Ramos (cell line): ENCODE data around the gene PLA2G2A.

Experiments
- in situ Hi-C: fragments of 300-500 bp; cut with MboI; formaldehyde crosslinking; loops from one replicate; pipeline ENCODE4 v1.14.3; 2022; ENCODE audit warnings: low sequenced_read_pairs; ENCODE audit not compliant: unreplicated experiment

Gene PLA2G2A

DNA sequence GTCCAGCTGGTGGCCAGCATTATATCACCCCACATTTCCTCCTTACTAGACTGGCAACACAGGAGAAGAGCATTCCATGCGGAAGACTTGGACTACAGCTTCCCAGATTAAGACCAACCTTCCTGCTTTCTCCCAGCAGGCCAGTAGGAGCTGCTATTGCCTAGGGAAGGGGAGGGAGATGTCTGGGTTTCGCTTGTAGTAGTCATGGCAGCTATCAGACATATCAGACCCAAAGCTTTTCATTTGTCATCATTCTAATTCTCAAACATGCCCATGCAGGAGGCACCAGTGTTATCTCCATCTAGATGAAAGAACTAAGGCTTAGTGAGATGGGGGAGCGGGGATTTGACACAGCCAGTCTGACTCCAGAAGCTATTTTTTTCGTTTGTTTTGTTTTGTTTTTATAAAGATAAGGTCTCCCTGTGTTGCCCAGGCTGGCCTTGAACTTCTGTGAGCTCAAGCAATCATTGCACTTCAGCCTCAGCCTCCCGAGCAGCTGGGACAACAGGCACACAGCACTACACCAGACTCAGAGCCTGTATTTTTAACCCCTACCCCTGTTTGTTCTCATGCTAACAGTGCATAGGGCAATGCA is 4.5 kb downstream of the PLA2G2A start:
- in situ Hi-C loops = no loop called here

DNA sequence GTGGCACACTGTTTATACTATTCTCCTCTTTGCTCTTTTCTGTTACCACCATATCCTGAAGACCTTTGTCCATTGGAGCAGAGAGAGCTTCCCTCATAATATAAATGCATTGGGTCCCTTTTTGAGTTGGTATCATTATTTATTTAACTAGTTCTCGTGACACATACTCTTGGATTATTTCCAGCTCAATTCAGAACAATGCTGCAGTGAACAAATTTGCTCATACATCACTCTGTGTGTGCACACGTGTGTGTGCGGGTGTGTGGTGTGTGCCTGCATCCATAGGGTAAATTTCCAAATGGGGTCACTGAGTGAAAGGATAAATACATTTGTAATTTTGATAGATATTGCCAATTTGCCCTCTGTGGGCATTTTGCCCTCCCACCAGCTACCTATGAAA is 5.8 kb downstream of the PLA2G2A start:
- in situ Hi-C loops = no loop called here

DNA sequence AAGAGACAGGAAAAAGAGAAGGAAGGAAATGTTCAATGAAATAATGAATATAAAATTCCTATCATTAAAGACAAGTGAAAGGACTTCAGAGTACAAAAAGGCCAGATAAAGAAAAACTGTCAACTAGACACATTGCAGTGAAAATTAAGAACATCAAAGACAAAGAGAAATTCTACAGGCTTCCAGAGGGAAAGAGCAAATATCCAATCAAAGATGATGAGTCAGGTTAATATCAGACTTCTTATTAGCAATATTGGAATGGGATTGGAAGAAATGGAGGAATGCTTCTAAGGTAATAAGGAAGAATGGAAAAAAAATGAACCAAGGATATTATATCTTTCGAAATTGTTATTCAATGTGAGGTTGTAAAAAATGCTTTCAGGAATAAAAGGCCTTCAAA is 7.8 kb downstream of the PLA2G2A start:
- in situ Hi-C loops = no loop called here

DNA sequence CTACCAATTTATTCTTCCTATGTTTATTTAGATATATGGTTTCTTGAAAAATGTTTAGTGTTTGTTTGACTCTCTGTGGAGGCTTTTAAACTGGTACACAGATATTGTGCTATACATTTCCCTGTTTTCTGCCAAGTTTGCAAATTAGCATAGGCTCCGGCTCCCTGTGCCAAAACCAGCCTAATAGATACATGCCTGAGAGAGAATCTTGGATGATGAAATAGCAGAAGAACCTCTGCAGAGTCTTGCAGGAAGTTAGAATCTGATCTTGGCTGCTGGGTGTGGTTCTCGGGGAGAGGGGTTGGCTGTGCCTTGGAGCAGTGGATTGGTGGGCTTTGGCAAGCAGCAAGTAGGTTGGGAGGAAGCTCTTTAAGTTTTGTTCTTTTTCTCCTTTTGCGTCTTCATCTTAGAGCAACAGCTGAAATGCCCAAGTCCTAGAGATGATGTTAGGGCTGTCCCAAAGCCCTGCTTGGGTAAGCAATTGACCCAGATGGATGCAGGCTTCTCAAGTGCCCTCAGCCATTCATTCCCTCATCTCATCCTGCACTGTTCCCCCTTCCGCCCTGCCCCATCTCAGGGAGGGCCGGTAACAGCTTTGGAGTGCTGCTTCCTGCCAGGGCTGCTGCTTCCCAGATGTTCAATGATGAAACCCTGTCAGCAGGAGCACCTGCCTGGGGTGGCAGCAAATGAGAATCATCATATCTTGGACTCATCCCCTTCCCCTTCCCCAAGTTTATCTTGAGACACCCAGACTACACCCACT is 9.3 kb downstream of the PLA2G2A start:
- in situ Hi-C loops = no loop called here

DNA sequence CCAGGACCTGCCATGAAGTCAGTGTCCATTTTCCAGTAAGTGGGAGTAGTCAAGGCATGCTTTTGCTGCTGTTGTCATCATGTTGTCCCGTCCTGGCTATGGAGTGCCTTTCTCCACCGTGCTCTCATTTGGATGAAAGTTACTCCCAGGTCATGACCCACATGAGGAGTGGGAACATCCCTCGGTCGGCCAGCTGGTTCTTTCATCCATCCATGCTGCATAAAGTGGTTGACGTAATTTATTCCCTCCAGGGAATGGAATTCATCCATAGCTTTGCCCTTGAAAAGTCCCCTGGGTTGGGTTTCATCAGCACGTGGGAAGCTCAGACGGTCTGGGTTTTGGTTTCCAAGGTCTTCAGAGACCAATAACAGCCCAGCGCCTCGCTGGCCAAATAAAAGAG is 11.6 kb downstream of the PLA2G2A start:
- in situ Hi-C loops = no loop called here

DNA sequence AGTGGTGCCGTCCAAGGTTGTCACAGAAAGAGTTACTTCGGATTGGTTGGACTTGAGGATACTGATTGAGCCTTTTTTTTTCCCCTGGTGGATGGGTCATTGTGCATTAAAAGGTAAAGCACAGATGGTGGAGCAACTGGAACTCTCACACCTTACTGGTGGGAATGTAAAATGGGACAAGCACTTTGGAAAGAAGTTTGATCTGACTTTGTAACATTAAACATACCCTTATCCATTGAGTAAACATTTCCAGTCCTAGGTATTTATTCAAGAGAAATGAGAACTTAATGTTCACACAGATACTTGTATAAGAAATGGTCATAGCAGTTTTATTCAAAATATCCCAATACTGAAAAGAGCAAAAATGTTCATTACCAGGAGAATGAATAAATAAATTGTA is 14.9 kb downstream of the PLA2G2A start:
- in situ Hi-C loops = no loop called here

DNA sequence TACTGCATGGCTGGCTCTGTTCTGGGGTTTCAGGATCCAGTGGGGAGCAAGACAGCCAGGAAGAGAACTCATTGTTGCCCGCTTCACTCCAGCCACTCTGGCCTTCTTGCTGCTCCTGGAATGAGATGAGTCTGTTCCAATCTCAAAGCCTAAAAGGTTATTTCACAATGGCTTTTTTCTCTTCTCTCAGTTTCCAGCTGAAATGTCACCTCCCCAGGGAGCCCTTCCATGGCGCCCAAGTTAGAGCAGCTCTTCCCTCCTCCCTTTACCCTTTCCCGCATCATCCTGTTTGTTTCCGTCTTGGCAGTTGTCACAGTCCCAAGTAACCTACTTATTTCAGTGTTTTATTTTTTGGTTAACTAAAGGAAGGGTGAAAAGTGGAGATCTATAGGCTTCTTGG is 15.8 kb downstream of the PLA2G2A start:
- in situ Hi-C loops = no loop called here

DNA sequence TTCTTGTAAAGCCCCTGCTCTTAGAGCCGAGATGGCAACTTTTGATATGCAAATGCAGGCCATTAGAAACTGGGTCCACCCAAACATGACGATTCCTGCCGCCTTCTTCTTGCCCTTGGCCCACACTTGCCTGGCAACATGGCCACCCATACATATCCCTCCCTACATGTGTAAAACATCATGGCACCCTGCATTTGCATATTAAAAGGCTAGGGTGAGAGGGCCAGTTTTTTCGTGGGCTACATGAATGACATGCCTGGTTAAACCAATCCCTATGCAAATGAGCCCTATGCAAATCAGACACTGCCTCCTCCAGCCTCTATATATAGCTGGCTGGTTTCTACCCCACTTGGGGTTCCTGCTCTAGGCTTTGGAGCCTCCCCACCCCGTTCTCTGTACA is 18.8 kb downstream of the PLA2G2A start:
- in situ Hi-C loops = no loop called here

DNA sequence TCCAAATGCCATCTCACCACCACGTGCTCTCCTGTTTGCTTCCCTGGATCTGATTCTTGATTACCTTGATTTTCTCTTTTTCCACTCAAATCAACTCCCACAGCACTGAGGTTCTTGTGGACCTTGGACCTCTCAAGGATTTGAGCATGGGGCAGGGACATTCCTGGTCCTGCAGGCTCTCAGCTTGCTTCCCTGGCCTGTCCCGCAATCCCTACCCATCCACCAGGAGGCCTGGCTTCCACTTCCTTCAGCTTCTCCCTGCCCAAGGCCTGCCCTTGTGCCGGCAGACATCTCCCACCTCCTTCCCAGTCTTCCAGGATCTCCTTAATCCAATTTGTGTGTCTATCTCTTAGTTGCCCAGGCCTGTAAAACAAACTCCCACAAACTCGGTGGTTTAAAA is 21.6 kb downstream of the PLA2G2A start:
- in situ Hi-C loops = no loop called here

DNA sequence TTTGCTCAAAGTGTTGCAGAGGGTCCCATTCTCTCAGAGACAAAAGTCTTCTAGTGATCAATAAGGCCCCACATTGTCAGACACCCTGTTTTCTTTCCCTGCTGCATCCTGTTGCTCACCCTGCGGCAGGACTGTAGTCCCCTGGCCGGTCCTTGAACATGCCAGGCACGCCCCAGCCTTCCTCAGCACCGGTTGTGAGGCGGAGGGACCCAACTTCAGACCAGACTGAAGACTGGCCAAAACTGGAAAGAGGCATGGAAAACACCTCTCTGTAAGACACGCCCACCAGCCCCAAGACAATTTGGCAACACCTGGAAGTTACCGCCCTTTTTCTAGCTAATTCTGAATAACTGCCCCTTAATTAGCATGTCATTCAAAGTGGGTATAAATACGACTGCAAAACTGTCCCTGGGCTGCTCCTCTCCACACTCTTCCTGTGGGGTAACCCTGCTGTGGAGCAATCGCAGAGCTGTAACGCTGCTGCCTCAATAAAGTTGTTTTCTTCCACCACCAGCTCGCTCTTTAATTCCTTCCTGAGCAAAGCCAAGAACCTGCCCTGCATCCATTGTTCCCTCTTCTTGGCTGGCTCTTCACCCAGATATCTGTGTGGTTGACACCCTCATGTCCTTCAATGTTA is 23.8 kb downstream of the PLA2G2A start:
- in situ Hi-C loops = no loop called here

DNA sequence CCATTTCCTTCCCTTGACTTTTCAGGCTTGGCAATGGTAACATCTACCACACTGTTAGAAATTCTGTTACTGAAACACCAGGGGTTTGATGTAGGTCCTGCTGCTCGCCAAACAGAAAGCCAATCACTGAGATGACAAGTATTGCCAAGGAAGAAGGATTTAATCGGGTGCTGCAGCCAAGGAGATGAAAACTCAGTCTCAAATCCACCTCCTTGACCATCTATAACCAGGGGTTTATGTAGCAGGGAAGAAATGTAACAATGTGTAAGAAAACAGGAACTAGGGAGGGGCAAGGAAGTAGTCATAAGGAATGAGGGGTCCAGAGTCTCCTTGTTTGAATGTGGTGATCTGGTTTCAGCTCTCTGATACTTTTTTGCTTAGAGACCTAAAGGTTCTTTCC is 25.4 kb downstream of the PLA2G2A start:
- in situ Hi-C loops = no loop called here

DNA sequence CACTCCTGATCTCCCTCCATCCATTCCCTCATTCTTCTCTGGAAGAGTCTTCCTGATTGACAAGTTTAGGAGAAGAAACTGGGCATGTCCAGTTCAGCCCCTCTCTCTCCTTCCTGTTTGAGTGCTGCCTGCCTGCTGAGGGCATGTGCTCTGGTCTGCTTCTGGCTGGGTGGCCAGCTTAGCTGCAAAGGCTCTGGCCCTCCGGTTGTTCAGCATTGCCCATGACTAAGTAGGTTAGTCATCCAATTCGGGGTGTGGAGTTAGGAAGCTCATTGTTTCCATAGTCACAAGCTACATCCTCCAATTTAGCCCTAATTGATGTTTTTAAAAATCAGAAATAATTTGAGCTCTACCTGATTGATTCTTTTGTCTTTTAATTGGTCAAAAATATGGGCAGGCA is 30.4 kb downstream of the PLA2G2A start:
- in situ Hi-C loops = no loop called here

DNA sequence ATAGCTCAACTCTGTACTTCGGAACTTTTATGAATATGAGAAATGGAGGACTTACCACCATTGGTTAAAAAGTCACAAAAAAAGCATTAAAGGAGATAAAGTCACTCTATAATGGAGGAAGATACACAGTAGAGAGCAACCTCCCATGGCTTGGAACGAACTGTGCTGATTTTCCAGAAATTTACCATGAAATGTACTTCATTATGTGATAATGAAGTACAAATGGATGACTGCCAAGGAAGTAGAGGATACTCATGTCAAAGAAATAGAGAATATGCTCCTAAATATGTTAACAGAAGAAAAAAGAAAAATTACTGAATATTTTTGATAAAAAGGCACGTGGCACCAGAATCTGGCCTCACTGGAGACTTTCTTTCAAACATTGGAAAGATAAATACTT is 32.4 kb downstream of the PLA2G2A start:
- in situ Hi-C loops = no loop called here

DNA sequence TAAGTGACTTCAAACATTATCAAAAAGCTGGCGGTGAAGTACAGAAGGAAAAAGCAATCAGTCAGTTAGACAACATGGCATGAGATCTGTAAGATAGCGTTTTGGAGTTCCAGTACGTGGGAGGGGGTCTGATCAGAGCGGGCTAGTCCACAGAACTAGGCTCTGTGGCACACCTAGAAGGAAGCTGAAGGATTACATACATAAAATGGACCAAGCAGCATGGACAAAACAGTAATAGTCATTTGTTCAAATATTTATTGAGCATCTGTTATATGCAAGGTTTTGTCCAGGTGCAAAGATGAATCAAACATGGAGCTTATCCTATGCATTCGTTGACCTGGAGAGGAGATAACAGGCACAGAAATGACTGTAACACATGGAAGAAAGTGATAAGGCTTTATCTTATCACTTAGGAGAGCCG is 33.1 kb downstream of the PLA2G2A start:
- in situ Hi-C loops = no loop called here

DNA sequence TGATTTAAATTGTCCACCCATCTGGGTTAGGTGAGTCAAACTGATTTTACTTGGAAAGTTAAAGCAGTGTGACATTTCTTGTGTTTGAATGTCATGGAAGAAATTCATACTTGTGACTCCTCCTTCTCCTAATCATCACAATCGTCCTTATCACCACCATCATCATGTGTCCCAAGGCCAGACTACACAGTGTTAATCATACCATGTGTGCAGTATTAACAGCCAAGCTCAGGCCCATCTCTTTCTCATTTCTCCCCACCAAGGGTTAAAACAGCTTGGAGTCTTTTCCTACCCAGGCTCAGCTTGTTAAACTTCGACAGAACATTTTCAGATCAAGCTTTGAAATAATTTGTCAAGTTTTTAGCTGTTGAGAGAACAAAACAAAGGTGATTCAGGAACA is 33.5 kb downstream of the PLA2G2A start:
- in situ Hi-C loops = no loop called here

DNA sequence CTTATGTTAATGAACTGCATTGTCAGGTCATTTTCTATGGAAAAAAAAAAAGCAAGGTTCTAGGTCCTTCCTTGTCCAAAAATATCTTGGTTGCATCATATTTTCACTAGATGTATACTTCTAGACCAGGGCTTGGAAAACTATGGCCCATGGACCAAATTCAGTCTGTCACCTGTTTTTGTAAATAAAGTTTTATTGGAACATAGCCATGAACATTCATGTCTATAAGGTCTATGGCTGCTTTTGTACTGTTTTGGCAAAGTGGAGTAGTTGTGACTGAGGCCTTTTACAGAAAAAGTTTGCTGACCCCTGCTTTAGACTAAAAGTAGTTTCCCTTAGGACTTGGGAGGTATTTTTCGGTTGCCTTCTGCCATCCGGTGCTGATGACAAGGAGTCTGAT is 36.8 kb downstream of the PLA2G2A start:
- in situ Hi-C loops = no loop called here

DNA sequence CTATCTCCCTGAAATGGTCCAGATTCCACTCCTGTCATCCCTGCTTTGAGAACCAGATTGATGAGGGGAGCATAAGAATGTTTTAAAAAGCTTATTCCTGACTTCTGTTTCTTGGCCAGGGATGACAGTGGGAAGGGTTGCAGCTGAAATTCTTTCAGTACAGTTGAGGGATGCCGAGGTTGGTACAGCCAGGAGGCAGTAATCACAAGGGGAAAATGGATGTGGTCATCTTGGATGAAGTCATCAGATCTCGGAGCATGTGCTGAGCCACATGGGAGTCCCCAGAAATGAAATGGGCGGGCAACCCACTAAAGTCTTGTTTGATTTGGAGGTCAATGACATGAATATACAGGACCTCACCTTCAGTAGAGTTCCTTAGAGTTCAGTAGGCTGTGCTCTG is 37.3 kb downstream of the PLA2G2A start:
- in situ Hi-C loops = no loop called here

DNA sequence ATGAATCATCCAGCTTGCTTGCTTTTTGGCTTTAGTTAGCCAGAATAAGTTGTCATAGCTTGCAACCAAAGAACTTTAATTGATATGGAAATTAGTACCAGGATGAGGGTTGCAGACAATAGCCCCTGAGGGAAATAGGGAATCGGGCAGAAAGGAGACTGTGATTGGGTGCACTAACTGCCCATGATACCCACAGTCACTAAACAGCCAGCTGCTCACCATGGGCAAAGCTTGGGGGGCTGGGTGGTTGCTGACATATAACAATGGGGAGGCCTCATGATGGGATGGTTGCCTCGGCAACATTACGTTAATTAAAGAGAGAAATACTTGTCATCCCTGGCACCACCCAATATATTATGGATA is 38.2 kb downstream of the PLA2G2A start:
- in situ Hi-C loops = no loop called here

DNA sequence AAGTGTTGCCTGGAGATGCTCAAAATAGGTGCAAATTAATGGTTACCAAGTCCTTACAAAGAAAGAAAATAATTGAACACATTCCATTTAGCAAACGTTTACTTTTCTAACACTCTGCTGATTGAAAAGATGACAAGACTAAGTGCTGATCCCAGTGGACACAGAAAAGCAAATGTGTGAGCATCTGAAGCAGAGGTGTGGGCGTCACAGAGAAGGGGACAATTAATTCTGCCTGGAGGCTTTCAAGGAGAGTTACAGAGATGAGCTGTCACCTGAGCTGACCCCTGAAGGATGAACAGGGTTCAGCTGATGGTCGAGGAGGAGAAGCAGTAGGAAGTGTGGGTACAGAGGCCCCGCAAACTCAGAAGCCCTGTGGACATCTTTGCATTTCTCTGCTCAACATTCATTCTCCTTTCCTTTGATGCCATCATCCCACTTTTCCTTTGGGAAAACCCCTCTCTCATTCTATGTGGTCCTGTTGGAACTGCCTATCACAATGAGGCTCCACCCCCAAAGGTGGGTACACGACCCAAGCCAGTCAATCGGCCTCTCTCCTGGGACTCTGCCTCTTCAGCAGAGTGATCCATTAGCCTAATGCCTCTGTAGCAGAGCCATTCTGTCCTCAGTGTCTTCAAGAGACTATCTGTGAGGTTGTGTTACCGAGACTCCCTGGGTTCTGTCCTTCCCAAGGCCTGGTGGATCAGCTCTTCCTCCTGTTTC is 38.8 kb downstream of the PLA2G2A start:
- in situ Hi-C loops = no loop called here

DNA sequence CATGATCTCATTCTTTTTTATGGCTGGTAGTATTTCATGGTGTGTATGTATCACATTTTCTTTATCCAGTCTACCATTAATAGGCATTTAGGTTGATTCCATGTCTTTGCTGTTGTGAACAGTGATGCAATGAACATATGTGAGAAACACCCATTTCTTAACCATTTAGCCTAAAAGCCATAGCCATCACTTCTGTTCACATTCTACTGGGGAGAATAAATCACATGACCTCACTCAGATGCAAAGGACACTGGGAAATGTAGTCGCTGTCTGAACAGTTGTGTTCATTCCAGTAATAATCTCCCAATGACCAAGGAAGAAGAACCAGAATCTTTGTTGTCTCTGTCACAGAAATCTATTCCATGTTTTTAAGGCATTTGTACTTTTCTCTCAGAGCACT is 40.9 kb downstream of the PLA2G2A start:
- in situ Hi-C loops = no loop called here

DNA sequence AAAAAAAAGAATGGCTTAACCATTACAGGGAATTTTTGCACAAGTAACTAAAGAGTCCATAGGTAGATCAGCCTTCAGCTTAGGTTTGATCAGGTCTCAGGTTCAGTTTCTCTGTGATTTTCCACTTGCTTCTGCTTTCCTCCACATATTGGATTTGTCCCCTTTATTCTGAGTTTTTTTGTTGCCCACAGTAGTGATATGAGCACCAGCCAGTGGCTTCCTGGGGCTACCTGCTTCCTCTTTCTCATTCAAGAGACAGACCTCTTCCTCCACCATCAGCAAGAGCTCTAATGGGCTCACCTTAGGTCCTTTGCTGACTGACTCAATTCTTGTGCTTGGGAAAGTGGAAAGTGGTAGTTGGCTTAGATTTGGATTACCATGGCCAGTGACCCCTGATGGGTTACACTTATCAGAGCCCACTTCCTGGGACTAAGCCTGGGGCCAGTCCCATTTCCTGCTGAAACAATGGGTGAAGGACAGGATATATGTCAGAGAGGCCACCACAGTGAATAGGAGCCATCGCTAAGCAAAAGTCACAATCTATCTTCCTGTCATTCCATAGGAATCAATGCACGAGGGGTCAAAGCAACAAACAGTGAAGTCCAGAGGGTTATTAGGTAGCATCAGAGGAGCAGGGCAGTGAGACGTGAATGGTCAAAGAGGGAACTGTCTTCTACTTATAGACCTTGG is 43.2 kb downstream of the PLA2G2A start:
- in situ Hi-C loops = no loop called here
